Hematopoietic multipotent progenitor cell (in vitro differentiated cells): ENCODE data around the gene PSRC1. TPM values are rescaled to one million over a fixed set of nuclear protein-coding genes. Genes with fewer than 3 reads are reported as not detected.
A peak's percentile ranks its signal among the peaks of the same experiment; 100 is the strongest.
"Not testable (repeated sequence)": the region's sequence is repeated elsewhere in the genome, so short reads cannot be mapped to it uniquely, and the experiment has no call there.

Experiments
- DNase-seq, 3 donors: peaks; one replicate each; pipeline ENCODE4 v3.0.0-alpha.2; 2011 to 2015; ENCODE audit warnings: low read depth in 2 of 3, low spot score in 2 of 3
- total RNA-seq: library from RNA; depleted of rRNA; stranded (reverse); fragments of >200 nt; gene quantifications from one replicate; pipeline ENCODE4 v1.2.3, GENCODE V29; 2012

PSRC1 gene
- total RNA-seq, 1 donor: 1.3 TPM

DNA sequence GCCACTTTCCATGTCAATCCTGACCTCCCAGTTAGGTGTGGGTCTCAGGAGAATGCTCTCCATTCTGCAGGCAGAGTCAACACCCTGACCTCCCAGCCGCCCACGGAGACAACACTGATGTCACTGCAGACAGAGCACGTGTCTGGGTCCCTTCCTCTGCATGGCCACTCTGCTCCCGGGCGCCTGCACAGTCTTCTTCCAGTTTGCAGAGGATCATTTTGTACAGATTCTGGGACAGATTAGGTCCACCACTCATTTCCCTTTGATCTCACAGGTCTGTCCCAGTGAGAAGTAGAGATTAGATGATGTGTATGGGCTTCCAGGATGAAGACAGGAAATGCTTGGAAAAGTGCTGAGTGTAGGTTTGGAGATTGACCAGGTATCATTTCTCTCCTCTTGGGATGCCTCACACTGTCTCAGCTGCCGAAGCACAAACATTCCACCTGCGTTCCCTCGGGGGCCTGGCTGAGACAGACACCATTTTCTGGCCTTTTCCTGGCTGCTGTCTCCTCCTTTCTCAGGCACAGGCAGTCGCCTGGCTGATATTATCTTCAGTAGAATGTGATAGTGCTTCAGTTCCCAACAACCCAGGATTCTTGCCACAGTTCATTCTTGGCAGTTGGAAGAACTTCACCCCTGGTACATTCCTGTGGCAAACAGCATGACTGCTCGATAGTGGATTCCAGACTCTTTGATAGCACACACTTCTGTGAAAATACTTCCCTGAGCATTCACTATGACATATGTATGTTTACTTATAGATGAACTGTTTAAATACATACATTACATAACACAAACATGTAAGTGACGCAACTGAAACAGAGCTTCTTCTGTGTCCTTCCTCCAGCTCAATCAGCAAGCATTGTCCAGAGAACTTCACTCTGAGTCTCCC, 16.0 kb upstream of the PSRC1 start:
- no peak for DNase-seq

DNA sequence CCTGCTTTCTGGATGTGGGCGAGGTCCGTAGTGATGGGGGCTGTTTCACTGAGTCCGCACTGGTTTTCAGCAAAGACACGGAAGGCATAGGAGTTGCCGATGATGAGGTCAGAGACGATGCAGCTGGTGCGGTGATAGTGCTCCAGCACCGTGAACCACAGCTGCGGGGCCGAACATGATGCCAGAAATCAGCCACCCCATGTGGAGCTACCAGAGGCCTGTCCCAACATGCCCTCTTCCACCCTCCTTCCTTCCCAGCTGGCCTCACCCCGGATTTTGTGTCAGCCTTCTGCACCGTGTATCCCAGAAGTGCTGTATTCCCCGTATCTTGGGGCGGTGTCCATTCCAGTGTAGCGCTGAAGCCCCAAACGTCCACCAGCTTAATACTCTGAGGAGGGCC, 13.8 kb upstream of the PSRC1 start:
- DNase-seq: no peak

DNA sequence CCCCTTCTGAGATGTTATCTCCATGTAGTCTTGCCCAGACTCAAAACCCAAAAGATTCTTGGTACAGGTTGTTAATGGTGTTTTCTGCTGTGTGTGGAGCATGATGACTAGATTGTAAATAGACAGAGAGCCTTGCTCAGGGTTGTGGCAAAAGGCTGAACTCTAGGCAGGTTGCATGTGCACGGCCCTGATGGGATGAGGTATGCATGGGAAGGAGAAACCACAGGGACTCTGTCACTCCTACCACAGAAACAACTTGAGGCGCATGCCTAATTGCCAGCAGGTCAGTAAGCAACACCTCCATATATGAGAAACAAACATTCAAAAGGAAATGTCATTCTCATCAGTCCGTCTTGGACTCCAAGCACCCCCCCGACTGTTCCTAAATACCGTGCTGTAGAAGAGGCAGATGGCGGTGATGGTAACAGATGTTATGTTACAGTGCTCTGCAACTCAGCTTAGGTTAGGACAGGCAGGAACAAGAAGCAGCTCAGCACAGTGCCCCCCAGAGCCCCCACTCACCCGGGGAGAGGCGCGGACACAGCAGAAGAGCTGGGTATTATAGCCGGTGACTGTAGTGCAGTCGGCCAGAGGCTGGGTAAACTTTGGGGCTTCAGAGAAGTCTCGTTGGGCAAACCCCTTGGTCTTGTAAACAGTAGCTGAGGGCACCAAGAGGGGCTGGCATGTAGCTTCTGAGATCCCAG, 12.9 kb upstream of the PSRC1 start:
- DNase-seq: no peak

DNA sequence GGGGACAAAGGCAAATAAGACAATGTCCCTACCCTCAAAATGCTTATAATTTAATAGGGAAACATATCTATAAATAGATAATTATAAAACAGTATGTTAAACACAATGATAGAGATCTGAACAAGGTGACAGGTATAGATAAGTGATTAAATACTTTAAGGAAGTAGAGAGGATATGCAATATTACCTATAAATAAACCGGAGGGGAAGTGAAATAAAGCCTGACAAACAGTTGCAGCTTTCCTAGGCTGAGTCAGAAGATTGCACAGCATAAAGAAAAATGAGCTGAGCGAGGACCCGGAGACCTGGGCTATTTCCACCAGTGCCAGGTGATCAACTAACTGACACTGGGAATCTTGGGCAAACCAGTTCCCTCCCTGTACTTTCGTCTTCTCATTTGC, 11.5 kb upstream of the PSRC1 start:
- no peak for DNase-seq

DNA sequence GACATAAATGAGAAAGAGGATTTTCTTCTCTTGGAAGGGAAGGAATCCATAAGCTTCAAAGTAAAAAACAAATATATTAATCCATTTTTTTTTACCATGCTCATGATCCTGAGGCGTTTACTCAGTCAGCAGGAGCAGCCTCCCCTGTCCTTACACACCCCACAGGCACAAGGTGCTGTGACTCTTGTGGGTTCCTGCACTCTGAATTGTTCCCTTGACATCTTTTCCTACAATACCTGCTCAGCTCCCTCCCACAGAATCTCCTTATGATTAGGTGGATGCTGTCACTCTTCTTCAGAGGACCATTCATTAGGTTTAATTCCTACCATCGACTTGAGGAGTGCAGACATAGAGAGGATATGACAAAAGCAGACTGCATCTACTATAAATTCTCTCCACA, 10.1 kb upstream of the PSRC1 start:
- DNase-seq: no peak

DNA sequence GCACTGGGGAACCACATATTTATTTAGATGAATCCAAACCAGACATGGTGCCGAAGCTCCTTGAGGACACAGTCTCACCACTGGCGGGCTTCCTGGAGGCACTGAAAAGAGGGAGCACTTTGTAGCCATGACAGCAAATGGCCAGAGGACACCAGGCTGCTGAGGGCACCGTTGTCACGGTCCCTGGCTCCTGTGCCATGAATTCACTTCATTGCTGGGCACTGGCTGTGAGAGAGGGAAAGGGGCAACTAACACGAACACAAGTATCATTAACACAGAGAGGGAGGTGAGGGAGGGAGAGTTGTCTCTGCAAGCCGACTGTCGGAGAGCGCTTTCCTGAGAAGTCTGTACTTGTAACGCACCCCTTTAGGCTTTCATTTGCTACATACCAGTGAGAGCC, 9.4 kb upstream of the PSRC1 start:
- no peak for DNase-seq

DNA sequence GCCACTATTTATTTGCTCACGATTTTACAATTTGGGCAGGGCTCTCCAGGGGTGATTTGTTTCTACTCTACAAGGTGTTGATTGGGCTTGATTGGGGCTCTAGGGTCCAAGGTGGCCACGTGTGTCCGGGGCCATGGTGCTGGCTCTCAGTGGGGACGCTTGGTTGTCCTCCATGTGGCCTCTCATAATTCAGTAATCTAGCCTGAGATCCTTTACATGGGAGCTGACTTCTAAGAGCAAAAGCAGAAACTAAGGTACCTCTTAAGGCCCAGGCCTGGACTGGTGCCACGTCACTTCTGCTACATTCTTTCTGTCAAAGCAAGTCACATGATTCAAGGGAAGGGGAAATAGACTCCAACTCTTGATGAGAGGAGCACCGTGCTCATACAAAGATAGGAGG, 8.1 kb upstream of the PSRC1 start:
- peak in 2 of 3 donors; percentile 19 to 45 for DNase-seq

DNA sequence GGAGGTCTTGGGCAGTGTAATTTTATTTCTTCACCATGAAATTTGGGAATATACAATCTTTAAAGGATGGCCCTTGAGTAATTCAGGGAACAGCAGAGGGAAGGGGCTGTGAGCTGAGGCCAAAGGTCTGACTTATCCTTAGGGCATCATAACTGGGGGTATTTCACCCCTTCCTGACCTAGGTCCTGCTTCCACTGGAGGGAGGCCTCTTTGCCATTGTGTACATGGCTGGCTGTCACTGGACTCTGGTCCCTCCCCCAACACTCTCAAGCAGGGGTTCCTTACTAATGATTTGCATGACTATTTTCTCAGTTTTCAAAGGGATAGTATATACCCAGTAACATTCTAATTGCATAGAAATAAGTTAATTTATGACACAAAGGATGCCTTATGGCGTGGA, 7.2 kb upstream of the PSRC1 start:
- no peak for DNase-seq

DNA sequence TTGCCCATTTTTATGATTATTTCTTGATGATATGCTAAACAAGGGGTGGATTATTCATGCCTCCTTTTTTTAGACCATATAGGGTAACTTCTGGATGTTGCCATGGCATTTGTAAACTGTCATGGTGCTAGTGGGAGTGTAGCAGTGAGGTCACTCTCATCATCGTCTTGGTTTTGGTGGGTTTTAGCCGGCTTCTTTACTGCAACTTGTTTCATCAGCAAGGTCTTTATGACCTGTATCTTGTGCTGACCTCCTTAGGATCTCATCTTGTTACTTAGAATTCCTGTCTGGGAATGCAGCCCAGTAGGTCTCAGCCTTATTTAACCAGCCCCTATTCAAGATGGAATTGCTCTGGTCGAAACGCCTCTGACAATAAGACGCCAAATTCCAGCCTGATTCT, 3.8 kb upstream of the PSRC1 start:
- DNase-seq: not testable (repeated sequence)

DNA sequence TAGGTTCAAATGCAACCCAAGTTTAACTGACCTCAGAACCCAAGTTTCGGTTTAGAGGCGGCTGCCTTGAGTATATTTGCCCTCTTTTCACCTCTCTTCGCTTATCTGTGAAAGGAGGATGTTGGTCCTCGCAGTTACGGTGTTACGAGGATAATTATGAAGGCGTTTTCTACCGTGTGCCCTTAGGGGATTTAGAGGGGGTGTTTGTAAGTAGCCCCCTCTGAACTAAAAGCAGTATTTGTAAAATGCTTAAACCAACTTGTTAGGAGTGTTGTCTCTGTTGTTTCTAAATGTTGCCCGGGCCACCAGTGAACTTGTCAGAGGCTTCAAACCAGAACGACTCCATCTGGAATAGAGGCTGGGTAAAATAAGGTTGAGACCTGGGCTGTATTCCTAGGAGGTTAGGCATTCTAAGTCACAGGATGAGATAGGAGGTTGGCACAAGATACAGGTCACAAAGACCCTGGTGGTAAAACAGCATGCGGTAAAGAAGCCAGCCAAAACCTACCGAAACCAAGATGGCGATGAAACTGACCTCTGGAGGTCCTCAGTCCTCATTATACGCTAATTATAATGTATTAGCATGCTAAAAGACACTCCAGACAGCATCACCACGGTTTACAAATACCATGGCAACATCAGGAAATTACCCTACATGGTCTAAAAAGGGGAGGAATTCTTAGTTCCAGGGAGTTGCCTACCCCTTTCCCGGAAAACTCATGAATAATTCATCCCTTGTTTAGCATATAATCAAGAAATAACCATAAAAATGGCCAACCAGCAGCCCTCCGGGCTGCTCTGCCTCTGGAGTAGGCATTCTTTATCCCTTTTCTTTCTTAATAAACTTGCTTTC, 1.0 kb upstream of the PSRC1 start:
- no peak for DNase-seq

DNA sequence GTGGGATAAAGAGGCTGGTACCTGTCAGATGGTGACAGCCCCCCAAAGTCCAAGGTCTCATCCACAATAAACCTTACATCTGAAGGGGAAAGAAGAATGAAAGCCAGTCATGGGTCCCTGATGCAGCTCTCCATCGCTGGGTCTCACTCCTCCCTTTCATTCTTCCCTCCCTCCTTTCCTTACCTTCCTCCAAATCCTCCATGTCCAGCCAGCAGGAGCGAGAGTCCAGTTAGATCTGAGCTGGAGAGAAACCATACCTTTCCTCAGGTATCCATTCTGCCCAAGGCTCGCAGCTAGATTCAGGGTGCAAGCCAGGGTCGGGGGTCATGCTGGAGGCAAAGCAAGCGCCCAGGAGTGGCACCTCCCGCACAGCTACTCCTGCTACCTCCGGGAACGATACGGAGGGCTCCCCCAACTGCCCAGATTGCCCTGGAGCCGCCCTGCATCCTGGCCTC, 421 bp downstream of the PSRC1 start:
- DNase-seq: no peak

DNA sequence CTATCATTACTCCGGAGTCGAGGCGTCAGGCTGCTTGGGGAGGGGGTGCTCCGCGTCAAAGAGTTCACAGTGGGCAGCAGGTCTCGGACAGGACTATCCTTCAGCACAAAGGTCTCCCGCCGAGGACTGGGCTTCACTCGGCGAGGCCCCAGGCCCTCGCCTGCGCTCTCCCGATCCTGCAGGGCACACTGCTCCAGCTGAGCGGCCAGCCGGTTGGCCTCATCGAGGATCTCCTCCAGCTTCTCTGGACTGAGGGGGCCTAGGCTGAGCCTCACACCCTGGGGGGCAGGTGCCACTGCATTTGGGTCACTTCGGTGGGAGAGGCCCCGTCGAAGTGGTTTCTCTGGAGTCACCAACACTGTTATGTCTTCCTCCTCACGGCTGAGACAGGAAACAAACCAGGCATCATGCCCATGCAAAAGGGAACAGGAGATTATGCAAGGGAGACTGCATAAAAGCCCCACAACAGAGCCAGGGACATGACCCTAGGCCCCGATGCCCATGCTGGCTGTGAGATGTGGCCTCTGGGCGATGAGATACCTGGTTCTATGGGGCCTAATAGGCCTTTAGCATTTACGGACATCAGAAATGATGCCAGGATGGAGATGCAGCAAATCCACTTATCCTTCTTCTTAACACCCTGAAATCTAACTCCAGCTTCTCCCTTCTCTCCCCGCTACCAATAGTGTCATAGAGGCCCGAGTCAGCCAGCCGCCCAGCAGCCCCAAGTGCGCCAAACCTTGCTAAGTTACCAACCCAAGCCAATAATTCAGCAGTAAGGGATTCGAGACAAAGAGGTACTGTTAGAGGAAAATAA, 1.1 kb downstream of the PSRC1 start:
- DNase-seq: no peak

DNA sequence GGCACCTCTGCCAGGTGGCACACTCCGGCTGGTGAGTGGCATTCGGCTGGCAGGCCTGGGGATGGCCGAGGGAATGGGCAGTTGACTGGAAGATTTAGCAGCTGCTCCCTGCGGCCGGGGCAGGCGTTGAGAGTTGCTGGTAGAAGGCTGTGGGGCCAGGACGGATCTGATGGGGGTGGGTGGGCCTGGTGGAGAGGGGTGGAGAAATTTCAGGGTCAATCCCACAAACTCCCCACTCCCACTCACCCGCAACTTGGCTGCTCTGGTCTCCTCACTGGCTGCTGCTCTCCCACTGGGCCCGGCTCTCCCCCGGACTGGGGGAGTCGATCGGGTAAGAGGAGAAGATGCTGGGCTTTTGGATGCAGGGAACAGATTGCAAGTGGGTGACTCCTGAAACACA, 2.1 kb downstream of the PSRC1 start:
- DNase-seq: no peak

DNA sequence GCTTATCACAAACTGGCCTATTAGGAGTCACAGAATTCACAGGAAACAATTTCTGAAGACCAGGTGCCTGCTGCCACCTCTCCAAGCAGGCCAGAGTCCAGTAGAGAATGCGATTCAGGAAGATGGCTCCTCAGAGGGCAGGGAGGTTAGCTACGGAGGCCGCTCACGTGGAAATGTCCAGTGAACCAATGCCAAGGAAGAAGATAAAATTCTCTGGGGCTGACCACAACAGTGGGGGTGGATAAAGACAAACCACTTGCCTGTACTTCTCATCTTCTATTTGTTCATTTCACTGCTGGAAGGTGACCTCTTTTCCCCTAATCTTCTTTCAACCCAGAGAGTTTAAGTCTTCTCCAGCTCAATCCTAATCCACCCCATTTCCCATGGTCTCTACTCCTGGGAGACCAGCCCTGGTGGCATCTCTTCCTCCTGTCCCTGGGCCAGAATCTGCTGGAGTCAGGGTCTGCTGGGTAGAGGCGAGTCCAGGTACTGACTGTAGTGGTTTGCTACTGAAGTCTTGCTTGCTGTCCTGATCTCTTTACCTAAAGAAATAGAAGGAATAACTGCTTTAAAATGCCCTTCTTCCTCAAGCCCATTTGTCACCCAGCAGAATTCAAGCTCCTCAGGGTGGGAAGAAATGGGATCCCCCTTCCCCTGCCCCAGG, 3.2 kb downstream of the PSRC1 start:
- DNase-seq: no peak

DNA sequence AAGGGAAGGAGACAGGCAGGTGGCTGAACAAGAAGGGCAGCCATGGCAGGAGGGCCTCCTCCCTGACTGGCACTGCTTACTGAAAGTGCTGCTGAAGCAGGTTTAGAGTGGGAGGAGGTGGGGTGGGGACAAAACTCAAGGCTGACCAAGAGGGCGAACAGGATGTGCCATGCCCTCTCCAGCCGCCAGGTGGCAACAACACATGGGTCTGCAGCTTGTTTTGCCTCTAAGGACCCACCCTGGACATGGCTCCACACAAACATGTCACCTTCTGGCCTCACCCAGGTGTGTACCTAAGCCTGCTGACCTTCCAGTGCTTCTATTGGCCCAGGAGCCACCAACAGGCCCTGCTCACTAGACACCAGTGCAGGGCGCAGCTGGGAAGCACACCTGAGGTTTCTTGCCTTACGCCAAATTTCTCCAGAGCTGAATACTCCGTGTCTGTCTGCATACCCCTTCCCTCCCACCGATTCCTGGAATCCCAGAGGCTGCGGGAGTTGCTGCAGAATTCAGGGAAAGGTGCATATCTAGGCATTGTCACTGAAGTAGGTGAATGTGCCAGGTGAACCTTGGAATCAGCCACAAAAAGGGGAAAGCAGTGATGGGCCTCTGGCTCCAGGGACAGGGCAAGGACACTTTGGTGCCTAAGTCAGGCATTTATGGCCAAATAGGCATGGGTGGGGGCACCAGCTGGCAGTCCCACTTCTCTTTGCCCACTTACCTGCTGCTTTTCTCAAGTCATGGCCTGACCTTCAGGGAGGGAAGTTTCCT, 5.3 kb downstream of the PSRC1 start:
- DNase-seq: peak; percentile 33 to 69 (median 56)

DNA sequence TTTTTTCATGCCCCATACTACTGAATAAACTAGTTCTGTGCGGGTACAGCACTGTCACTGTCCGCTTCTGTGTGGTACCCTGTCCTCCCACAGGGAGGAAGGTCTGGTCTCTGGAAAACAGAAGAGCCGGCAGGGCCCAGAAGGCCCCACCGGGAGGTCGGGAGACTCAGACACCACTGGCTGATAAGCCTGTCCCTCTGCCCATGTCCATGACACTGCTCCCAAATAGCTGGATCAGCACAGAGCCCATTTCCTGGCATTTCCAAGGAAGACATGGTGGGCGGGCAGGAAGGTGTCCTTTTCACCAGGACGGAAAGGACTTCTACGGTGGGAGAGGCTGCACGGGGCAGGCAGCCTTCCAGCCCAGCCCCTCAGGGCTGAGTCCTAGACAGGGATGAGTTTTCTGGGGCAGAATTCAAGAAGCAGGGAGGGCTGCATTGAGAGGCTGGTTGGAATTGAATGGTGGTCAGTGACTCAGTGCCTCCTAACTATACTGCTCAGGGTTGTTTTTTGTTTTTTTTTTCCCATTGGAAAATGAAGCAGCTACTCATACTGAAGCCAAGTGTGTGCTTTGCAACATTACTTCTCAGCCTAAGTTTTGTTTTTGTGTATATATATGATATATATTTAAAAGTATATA, 7.1 kb downstream of the PSRC1 start:
- DNase-seq: no peak

DNA sequence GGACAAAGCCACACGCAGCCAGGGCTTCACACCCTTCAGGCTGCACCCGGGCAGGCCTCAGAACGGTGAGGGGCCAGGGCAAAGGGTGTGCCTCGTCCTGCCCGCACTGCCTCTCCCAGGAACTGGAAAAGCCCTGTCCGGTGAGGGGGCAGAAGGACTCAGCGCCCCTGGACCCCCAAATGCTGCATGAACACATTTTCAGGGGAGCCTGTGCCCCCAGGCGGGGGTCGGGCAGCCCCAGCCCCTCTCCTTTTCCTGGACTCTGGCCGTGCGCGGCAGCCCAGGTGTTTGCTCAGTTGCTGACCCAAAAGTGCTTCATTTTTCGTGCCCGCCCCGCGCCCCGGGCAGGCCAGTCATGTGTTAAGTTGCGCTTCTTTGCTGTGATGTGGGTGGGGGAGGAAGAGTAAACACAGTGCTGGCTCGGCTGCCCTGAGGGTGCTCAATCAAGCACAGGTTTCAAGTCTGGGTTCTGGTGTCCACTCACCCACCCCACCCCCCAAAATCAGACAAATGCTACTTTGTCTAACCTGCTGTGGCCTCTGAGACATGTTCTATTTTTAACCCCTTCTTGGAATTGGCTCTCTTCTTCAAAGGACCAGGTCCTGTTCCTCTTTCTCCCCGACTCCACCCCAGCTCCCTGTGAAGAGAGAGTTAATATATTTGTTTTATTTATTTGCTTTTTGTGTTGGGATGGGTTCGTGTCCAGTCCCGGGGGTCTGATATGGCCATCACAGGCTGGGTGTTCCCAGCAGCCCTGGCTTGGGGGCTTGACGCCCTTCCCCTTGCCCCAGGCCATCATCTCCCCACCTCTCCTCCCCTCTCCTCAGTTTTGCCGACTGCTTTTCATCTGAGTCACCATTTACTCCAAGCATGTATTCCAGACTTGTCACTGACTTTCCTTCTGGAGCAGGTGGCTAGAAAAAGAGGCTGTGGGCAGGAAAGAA, 8.1 kb downstream of the PSRC1 start:
- no peak for DNase-seq
